ENCODE measurements around the gene IFT122.
A peak's percentile ranks its signal among the peaks of the same experiment; 100 is the strongest.
"Not testable (repeated sequence)": the region's sequence is repeated elsewhere in the genome, so short reads cannot be mapped to it uniquely, and the experiment has no call there.

IFT122 gene

GRCh38 chr3:129501630-129502029 is 61.6 kb downstream of the IFT122 start:
- DNase-seq, result no peak

- DNase-seq, result peak; percentile 66
Observed at GRCh38 chr3:129502641-129503408, 62.8 kb downstream of the IFT122 start.

GRCh38 chr3:129503471-129504291 is 63.7 kb downstream of the IFT122 start:
- peak; percentile 45 for DNase-seq

- DNase-seq, result no peak
Observed at GRCh38 chr3:129504471-129505100, 64.6 kb downstream of the IFT122 start.

- DNase-seq, result no peak
Observed at GRCh38 chr3:129505341-129505740, 65.3 kb downstream of the IFT122 start.

- DNase-seq, result no peak
Observed at GRCh38 chr3:129506231-129506742, 66.3 kb downstream of the IFT122 start.

- no peak for DNase-seq
Observed at GRCh38 chr3:129507181-129507831, 67.3 kb downstream of the IFT122 start.

GRCh38 chr3:129512595-129512994 is 72.6 kb downstream of the IFT122 start:
- DNase-seq, result no peak

GRCh38 chr3:129513705-129514104 is 73.7 kb downstream of the IFT122 start:
- DNase-seq, result no peak

GRCh38 chr3:129514110-129514509 is 74.1 kb downstream of the IFT122 start:
- DNase-seq, result no peak

GRCh38 chr3:129514563-129514962 is 74.5 kb downstream of the IFT122 start:
- no peak for DNase-seq

GRCh38 chr3:129515108-129515820 is 75.2 kb downstream of the IFT122 start:
- not testable (repeated sequence) for DNase-seq

GRCh38 chr3:129515821-129516432 is 75.9 kb downstream of the IFT122 start:
- not testable (repeated sequence) for DNase-seq

GRCh38 chr3:129517516-129517915 is 77.5 kb downstream of the IFT122 start:
- DNase-seq, result no peak

- DNase-seq, result no peak
Observed at GRCh38 chr3:129518038-129518561, 78.1 kb downstream of the IFT122 start.

GRCh38 chr3:129518581-129518980 is 78.6 kb downstream of the IFT122 start:
- no peak for DNase-seq

- DNase-seq, result no peak
Observed at GRCh38 chr3:129519449-129519848, 79.4 kb downstream of the IFT122 start.

GRCh38 chr3:129519896-129520715 is 80.1 kb downstream of the IFT122 start:
- no peak for DNase-seq

GRCh38 chr3:129520960-129521359 is 80.9 kb downstream of the IFT122 start:
- DNase-seq, result no peak

GRCh38 chr3:129521611-129522010 is 81.6 kb downstream of the IFT122 start:
- peak; percentile 15 for DNase-seq
